ENCODE results near the gene ABCC1. TPM values are rescaled to one million over a fixed set of nuclear protein-coding genes. Genes with fewer than 3 reads are reported as not detected.

Gene ABCC1
- polyA plus RNA-seq, 3 donors, result 1.4 to 23.6 (median 3.0) TPM

- Histone ChIP-seq H3K9ac (ENCODE audit: insufficient read depth, low read length, poor library complexity, severe bottlenecking) (no peak overlapping the region), H3K9me3 (replicated peaks in 1 of 2; ENCODE audit: control insufficient read depth in 1 of 2, insufficient read depth in 1 of 2, low read length in 2 of 2) (no peaks in the 10 kb centered on the region), H2AFZ (ENCODE audit: insufficient read depth, low read depth, low read length, poor library complexity, severe bottlenecking) (no peak overlapping the region), H3K27ac (ENCODE audit: low read depth in 1 of 2, low read length in 2 of 2) (no peak overlapping the region), H3K79me2 (ENCODE audit: insufficient read depth, low read length) (no peaks in the 10 kb centered on the region), H4K20me1 (ENCODE audit: insufficient read depth, low read length) (no peaks in the 10 kb centered on the region), H3K27me3 (ENCODE audit: control insufficient read depth in 2 of 2, insufficient read depth in 2 of 2, low read length in 2 of 2) (no peaks in the 10 kb centered on the region), H3K4me1 (ENCODE audit: control insufficient read depth in 1 of 2, insufficient read depth in 2 of 2, low read length in 2 of 2) (no peaks in the 10 kb centered on the region), H3K36me3 (replicated peaks in 1 of 2; ENCODE audit: control insufficient read depth in 1 of 2, insufficient read depth in 2 of 2, low read length in 2 of 2) (peaks cover 84 to 96% of the 10 kb centered on the region in 2 donors), H3K4me3 (replicated peaks in 1 of 3; ENCODE audit: low read depth in 2 of 3, low read length in 3 of 3) (no peak overlapping the region), H3K4me2 (replicated peaks; ENCODE audit: extremely low read depth, low read length, poor library complexity, severe bottlenecking) (no peak overlapping the region)
- no peak for TF ChIP-seq CTCF (IDR thresholded peaks at IDR 0.05)
- peaks cover 0 to 4% (median 2%) of the 10 kb centered on the region in 3 donors for H3K27me3 Mint-ChIP-seq (ENCODE audit: low read depth in 3 of 3)
- peaks cover 84 to 100% of the 10 kb centered on the region in 2 donors for H3K36me3 Mint-ChIP-seq
- no peaks in the 10 kb centered on the region for H3K4me1 Mint-ChIP-seq
- WGBS (ENCODE audit: insufficient coverage), result 100% methylated on average over 4 of the region's 11 CpGs
- peaks cover 0 to 1% (median 0%) of the 10 kb centered on the region in 7 donors for H3K9me3 Mint-ChIP-seq
- H3K4me3 Mint-ChIP-seq, result no peak overlapping the region
- H3K27ac Mint-ChIP-seq, result peak overlapping the region in 2 of 7 donors; percentile 26 to 61
- no peak for DNase-seq
- intact Hi-C loops (cut with micrococcal nuclease), result no loop called here
Measured at GRCh38 chr16:16047761-16048160, 98.3 kb downstream of the ABCC1 start.

DNA sequence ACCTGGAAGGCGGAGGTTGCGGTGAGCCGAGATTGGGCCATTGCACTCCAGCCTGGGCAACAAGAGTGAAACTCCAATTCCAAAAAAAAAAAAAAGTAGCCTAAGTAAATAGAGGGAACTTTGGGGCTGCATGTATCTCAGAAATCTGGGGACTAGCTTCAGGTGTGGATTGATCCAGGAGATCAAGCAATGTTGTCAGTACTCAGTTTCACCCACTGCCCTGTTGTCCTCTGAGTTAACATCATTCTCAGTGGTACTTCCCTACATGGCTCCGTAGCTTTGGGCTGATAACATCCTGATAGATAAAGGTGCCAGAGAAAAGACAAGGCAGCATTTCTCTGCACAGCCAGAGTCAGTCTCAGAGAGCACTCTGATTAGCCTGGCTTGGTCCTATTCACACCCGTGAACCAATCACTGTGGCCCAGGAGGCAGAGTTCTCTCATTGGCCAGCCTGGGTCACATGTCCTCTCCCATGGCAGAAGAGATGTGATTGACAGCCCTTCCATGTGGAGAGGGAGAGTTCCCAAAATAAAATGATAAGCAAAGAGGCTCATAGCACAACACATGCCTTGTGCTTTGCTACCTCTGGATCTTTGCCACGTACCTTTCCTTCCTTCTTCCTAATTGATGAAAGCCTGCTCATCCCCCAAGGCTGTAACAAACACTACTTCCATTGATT, 99.6 kb downstream of the ABCC1 start:
- H3K9me3 ChIP-seq (replicated peaks in 1 of 2; ENCODE audit: control insufficient read depth in 1 of 2, insufficient read depth in 1 of 2, low read length in 2 of 2), result no peaks in the 10 kb centered on the region
- H3K79me2 ChIP-seq (ENCODE audit: insufficient read depth, low read length), result no peaks in the 10 kb centered on the region
- no peak overlapping the region for H3K4me3 Mint-ChIP-seq
- no peaks in the 10 kb centered on the region for H4K20me1 ChIP-seq (ENCODE audit: insufficient read depth, low read length)
- H3K4me1 ChIP-seq (ENCODE audit: control insufficient read depth in 1 of 2, insufficient read depth in 2 of 2, low read length in 2 of 2), result no peaks in the 10 kb centered on the region
- H3K4me2 ChIP-seq (replicated peaks; ENCODE audit: extremely low read depth, low read length, poor library complexity, severe bottlenecking), result no peak overlapping the region
- H3K4me3 ChIP-seq (replicated peaks in 1 of 3; ENCODE audit: low read depth in 2 of 3, low read length in 3 of 3), result no peak overlapping the region
- no peaks in the 10 kb centered on the region for H3K4me1 Mint-ChIP-seq
- H3K9ac ChIP-seq (ENCODE audit: insufficient read depth, low read length, poor library complexity, severe bottlenecking), result no peak overlapping the region
- H3K27ac ChIP-seq (ENCODE audit: low read depth in 1 of 2, low read length in 2 of 2), result no peak overlapping the region
- no peak for TF ChIP-seq CTCF (IDR thresholded peaks at IDR 0.05)
- peaks cover 84 to 98% of the 10 kb centered on the region in 2 donors for H3K36me3 Mint-ChIP-seq
- H3K27ac Mint-ChIP-seq, result peak overlapping the region in 1 of 7 donors; percentile 14
- no peak overlapping the region for H2AFZ ChIP-seq (ENCODE audit: insufficient read depth, low read depth, low read length, poor library complexity, severe bottlenecking)
- H3K36me3 ChIP-seq (replicated peaks in 1 of 2; ENCODE audit: control insufficient read depth in 1 of 2, insufficient read depth in 2 of 2, low read length in 2 of 2), result peaks cover 87 to 99% of the 10 kb centered on the region in 2 donors
- no peak for DNase-seq
- intact Hi-C loops (cut with micrococcal nuclease), result no loop called here
- no peaks in the 10 kb centered on the region for H3K9me3 Mint-ChIP-seq
- H3K27me3 ChIP-seq (ENCODE audit: control insufficient read depth in 2 of 2, insufficient read depth in 2 of 2, low read length in 2 of 2), result no peaks in the 10 kb centered on the region
- WGBS (ENCODE audit: insufficient coverage), result 94% methylated on average over 5 of the region's 6 CpGs
- H3K27me3 Mint-ChIP-seq (ENCODE audit: low read depth in 3 of 3), result peaks cover 0 to 4% (median 2%) of the 10 kb centered on the region in 3 donors
